HG02981 (cell line): ENCODE data around the gene INPP5A.
"Not testable (repeated sequence)": the region's sequence is repeated elsewhere in the genome, so short reads cannot be mapped to it uniquely, and the experiment has no call there.

Source experiments
- ATAC-seq: cut with Tn5 transposase; IDR thresholded peaks from one replicate; pipeline ENCODE4 v1.9.1; 2021; ENCODE audit warnings: mild to moderate bottlenecking, moderate library complexity; ENCODE audit not compliant: unreplicated experiment

INPP5A gene

DNA sequence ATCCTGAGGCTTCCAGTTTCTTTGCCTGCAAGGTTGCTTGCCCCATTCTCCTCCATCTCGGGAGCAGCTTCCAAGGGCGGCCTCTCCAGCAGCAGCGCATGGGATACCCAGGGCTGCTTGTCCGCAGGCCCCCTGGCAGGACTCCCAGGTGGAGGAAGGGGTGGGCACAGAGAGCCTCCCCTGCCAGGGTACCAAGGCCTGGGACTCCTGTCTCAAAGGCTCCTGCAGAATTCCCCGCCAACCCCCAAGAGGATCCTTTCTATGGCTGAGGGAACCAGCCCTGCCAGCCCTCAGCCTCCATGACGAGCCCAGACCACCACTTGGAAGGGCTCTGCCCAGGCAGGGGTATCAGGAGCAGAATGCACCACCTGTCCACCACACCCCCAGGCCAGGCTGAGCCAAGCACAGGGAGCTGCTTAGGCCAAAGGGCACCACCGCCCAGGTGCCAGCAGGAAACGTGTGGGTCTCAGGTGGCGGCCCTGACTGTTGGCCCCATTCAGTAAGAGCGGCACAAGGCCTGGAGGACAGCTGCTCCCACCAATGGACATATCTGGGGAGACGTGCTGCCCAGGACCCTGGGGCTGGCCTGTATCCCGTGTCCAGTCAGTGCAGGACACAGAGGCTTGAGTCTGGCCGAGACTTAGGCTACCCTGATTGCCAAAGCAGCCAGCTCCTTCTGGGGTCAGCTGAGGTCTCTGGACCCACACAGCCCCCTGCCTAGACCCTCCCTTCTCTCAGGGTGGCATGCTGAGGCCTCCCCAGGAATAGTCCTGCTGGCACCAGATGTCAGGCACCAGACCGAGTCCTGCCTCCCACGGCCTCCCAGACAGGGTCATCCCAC, 33.8 kb upstream of the INPP5A start:
- ATAC-seq: no peak

DNA sequence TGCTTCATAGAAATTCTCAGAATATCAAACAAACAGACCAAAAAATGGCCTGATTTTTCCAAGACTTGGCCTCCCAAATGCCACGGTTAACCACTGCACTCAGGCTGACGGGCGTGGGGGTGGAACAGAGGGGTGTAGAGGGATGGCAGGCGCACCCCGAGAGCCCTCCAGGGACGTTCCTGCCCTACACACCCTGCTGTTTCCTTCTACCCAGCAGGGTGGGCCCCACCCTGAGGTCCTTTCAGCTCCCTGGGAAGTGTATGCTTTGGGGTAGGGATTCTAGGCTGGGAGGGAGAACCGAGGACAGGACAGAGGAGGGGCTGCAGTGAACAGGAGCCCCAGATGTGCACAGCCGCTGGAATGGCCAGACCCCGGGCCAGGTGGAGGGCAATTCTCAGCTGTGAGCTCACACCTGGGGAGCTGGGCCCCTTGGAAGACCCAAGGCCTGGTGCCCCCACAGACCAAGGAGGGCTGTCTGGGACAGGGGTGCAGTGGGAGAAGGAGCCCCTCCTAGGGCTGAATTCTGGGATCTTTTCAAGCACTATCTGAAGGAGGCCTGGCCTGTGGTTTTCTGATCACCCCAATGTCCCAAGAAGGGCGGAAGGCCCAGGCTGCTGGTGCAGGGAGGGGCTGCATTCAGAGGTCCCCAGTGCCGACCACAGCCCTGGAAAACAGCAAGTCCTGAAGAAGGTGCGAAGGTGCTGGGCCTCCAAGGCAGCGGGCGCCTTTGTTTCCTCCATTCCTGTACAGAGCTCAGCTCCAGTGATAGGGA, 32.9 kb upstream of the INPP5A start:
- no peak for ATAC-seq

DNA sequence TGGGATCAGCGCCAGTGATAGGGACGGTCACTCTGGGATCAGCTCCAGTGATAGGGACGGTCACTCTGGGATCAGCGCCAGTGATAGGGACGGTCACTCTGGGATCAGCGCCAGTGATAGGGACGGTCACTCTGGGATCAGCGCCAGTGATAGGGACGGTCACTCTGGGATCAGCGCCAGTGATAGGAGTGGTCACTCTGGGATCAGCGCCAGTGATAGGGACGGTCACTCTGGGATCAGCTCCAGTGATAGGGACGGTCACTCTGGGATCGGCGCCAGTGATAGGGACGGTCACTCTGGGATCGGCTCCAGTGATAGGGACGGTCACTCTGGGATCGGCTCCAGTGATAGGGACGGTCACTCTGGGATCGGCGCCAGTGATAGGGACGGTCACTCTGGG, 32.0 kb upstream of the INPP5A start:
- ATAC-seq: not testable (repeated sequence)

DNA sequence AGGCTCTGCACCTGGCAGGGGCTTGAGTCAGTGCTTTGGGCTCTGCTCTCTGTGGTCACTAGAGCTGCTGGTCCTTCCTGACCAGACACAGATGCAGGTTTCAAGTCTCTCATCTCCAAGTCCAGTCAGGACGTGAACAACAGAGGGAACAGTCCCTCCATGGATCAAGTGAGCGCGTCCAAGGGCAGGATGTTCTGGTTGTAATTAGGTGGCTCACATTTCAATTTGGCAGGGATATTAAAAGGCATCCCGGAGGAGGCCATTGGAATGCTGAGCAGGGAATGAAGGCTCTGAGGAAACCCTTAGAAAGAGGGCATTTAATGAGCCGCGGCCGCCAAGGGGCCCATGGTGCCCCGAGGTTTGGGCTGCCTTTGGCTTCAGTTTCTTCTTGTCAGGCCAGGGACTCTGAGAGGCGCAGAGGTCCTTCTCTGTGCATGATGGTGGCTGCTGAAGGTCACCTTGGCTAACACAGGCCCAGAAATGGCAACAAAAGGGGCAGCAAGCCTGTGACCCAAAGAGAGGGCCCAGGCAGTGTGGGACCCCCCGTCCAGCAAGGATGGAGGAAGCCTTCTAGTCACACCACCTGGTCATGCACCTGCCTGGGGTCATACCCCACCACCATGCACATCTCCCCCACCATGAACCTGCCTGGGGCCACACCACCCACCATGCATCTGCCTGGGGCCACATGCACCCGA, 30.7 kb upstream of the INPP5A start:
- ATAC-seq: no peak

DNA sequence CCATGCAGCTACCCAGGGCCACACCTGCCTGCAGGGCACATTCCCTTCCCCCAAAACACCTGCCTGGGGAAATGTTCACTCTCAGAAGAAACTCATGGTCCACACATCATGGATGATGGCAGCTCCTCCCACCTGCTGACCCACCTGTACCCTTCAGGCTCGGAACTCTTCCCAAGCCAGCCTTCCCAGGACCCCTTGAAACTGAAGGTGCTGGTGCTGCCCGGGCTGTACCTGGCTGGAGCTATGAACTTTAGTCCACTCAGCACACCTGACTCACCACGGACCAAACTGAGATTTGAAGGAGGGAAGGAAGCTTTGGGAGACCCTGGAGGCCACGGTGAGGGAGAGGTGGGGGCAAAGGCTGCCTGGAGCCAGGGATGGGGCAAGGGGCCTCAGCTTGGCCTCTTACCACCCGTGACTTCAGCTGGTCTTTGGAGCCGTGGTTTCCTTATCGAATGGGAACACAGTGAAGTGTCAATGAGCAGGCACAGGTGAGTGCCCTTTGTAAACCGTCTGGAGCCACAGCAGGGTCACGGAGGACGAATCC, 30.1 kb upstream of the INPP5A start:
- ATAC-seq: no peak

DNA sequence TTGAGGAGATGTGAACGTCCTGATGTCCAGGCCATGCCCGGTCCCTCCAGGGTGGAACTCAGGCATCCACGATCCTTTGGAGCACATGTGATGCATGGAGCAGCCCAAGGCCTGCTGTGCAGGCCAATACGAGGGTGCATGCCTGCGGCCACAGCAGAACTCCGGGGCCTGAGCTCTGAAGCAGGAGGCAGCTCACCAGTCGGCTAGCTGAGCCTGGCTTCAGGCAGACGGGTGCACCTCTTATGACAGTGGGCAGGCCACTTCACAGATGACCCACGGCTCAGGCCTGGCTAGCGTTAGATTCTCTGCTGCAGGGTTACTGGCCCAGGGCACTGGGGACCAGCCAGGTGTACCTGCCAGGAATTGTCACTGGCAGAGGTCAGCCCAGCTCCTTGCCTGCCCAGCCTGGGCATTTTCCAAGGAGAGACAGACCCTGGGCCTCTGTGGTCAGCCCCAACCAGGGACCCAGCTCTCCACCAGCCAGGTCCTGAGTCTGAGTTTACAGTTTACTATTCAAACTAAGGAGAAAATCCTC, 29.6 kb upstream of the INPP5A start:
- no peak for ATAC-seq

DNA sequence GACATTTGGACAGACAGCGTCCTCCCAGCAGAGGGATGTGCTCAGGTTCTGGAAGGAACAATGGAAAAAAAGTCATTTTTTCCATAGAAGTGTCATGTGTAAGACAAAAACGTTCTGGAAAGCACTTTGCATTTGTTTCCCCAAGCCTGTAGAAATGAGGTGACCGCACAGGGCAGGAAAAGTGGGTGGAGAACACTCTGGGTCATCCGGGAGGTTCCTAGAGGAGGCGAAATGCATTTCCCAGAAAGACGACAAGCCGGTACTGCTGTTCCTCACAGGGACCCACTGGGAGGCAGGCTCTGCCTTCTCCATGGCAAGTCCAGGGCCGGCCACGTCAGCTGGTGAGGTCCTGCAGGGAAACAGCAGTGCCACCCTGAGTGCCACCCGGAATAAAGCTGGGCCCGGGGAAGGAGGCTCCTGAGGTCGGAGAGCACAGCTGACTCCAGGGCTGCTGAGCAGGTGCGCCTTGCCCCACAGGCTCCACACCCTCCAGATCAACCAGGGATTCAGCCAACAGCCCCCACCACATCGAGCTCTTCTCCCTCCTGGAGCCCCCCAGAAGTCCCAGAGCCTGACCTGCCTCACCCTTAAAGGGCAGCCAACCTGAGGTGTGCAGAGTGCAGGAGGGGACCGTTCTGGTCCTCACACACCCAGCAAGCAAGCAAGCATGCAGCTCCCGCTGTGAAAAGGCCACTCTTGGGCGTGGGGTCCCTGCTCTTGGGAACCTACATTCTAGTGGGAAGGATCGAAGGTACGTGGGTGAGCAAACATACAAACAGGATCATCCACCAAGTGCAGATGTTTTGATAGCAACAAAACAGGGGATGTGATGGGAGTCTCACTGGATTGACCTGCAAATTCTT, 28.8 kb upstream of the INPP5A start:
- ATAC-seq: no peak

DNA sequence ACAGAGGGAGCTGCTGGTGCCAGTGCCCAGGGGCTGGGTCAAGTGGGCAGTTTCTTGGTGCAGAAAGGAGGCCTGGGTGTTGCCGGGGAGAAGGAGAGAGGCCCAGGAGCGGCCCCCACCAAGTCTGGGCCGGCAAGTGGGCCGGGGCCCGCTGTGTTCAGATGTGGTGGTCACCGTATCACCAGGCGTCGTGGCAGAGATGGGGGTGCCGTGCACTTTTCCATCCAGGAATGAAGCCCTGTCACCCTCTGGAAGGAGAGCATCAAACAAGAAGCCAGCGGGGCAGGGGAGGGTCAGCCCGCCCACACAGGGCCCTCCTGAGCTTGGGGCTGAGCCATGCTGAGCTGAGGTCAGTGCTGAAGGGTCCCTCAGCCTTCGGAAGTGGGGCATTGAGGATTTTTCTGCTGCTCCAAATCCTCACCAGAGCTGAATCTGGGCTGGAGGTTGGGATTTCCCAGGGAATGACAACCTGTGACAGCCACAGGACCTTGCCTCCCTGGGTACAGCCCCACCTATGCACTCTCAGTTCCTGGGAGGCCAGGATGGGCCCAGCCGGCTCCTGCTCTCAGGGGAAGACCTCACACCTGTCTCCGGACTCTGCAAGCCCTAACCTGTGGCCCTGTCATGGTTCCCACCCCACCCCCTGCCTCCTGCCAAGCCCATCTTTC, 27.9 kb upstream of the INPP5A start:
- ATAC-seq: no peak

DNA sequence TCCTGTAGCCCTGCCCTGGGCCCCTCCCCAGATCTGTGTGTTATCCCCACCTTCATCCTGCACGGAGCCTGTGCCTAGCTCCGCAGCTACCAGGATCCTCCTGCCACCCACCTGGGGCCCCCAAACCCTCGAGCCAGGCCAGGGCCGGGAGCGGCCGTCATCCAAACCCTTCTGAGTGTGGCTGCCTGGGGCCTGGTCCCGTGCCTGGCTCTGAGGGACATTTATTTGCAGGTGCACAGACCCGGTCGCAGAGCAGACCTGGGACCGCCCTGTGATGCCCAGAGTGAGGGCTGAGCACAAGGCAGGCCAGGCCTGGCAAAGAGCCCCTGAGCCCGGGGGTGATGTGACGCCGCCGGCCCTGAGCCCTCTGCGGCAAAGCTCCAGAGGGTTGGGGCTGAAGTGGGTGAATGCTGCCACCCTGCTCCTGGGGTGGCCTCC, 27.4 kb upstream of the INPP5A start:
- ATAC-seq: no peak

DNA sequence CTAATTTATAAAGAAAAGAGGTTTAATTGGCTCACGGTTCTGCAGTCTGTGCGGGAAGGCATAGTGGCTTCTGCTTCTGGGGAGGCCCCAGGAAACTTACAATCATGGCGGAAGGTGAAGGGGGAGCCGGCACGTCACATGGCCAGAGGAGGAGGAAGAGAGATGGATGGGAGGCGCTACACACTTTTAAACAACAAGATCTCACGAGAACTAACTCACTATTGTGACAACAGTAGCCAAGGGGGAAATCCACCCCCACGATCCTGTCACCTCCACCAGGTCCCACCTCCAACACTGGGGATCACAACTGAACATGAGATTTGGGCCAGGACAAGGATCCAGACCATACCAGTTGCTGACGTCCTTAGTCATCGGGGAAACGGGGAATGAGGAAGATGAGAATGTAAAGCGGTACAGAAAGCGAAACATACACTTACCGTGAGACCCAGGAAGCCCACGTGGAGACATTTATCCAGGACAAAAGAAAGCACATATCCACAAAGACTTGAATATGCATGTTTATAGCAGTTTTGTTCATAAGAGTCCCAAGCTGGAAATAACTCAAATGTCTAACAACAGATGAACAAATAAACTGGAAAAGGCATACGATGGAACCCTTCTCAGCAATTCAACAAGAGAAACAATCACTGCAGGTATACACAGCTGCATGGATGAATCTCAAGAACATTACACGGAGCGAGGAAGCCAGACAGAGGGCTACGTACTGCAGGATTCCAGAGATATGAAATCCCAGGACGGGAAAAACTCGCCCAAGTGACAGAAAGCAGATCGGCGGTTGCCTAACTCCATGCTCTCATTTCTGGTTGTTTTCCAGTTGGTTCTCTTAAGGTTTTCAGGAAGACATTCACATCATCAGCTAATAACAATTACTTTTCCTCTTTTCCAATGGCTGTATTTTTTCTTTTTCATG, 26.2 kb upstream of the INPP5A start:
- ATAC-seq: no peak

DNA sequence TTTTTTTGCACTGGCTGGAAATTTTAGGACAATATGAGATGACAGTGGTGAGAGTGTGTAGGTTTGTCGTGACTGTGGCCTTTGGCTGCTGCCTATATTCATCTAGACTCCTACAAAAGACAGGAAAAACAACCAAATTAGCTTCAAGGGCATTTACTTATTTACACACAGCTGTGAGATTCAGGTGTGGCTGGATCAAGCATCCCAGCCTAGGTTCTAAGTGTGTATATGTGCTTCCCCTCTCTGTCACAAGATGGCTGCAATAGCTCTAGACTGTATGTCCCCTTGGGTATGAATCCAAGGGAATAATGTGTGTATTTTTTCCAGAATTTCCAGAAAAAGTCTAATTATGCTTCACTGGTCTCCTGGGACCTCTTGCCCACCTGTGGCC, 25.5 kb upstream of the INPP5A start:
- ATAC-seq: no peak

DNA sequence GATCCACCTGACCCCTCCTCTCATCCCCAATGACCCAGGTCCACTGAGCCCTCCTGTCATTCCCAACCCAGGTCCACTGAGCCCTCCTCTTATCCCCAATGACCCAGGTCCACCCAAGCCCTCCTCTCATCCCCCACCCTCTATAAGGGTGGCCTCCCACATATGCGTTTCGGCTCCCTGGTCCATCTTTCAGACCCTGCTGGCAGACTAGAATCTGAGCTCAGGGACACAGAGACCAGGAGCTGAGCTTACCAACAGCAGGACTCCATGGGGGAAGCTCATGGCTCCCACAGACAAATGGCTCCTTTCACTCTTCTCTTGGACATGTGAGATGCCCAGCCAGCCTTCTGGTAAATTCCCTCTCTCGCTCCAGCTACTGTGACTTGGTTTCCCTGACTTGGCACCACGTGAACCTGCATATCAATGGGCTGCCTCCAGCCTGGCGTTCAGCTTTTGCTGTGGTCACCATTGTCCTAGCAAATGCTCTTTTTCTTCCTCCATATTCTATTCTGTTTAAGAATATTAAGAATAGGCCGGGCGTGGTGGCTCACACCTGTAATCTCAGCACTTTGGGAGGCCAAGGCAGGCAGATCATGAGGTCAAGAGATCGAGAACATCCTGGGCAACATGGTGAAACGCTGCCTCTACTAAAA, 24.8 kb upstream of the INPP5A start:
- ATAC-seq: no peak

DNA sequence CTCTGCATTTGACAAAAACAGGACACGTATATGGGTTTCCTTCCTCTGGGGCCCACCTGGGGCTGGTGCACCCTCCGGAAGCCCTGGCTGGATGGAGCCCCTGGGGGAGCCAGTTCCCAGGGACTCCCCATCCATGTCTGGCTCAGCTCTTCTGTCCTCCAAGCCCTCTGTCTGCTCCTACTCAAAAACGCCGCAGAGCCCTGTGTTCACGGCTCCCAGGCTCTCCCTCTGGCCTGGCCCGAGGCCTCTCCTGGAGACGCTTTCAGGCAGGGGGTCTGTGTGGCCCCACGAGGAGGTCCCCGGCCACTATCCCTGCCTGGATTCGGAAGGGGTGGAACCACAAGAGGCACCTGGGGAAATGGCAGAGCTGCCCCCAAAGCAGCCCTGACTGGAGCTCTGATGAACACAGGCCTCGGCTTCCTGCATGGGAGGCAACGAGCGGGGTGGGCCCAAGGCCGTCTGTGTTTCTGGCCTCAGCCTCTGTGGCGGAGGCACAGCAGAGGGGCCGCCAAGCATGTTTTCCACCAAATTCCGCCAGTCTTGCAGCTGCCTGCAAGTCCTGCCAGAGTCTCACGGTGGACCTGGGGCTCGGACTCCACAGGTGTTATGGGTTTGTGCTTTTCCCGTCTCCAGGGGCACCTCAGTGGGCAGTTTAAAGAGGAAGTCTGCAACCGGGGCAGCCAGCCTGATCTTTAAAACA, 22.6 kb upstream of the INPP5A start:
- no peak for ATAC-seq

DNA sequence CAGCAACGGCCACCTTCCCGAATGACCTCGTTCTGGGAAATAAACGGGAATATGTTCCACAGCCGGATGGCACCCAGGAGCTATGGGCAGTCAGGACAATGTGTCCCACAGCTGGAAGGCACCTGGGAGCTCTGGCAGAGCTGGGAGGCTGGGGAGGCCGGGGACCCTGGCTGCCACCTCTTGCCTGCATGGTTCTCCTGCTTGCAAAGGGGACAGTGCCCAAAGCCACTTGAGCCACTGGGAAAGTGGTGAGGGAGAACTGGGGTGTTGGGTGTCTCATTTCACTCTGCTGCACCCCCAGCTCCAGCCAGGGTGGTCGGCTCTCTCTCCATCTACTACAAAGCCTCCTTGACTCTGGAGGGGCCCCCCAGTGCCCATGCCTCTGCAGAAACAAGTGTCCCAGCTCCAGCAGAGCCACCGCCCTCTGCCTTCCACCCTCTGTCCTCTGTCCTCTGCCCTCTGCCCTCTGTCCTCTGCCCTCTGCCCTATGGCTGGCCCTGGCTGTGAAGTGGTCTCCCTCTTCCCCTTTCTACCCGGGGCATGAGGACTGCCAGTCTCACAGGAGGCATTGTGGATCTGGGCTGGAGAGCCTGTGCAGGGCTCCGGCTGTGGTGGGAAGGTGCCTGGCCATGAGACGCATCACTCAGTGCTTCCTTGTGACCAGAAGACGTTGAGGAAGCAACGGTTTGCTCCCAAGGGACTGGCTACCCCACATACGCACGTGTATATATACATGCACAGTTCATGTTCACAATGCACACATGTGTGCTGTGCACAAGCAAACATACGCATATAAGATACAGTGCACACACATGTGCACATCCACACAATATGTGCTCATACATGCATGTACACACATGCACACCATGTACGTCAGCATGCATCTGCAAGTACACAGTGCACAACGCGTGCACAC, 21.5 kb upstream of the INPP5A start:
- ATAC-seq: no peak

DNA sequence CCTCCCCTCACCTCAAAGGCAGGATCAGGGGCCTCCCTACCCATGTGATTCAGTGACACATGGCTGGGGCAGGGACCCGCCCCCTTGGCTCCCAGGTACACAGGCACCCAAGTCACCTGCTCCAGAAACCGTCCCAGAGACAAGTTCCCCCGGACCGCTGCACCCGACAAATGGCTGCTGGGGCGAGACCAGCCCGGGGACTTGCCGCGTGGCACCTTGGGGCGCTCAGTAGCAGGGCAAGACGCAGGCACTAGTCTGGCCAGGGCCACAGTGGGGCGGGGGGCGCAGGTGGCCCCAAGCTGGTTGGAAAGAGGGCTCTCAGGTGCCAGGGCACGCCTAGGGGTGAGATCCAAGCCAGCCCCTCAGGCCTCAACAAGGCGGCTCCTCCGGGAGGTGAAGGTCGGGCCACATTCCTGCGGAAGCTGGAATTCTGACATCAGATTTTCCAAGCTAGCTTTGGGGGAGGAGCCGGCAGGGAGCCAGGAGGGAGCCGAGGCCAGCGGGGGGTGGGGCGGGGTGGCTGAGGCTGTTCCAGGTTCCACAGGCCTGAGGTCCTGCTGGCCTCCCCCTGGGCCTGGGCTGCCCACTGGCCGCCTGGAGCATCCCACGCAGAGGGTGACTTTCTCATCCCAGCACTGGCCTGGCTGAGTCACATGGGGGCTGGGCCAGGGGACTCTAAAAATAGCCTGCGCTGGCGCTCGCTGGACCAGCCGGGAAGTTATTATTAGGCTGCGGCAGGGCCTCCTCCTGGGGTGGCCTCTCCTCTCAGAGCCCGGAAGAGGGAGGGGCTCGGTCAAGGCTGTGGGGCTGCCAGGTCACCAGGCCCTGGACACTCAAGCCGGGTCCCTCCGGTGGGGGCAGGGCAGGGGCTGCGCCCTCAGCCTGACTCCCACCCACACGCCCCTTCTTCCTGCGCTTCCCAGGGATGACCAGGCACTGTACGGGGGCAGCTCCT, 20.5 kb upstream of the INPP5A start:
- no peak for ATAC-seq
